SK-N-SH treated with all-trans-retinoic acid at 6 μM for 48 hours (cell line): ENCODE results near the gene CLEC16A.

Source experiments
- ATAC-seq: fragments of 200-7000 bp; cut with Tn5 transposase; 3 replicates; pipeline ENCODE4 v1.9.1; 2020; ENCODE audit warnings: mild to moderate bottlenecking, moderate library complexity
- ARNTL ChIP-seq: fragments of 450-650 bp; formaldehyde crosslinking; IDR thresholded peaks from 2 replicates; pipeline ENCODE4 v1.5.0; 2020; ENCODE audit warnings: low read depth, mild to moderate bottlenecking, moderate library complexity, borderline replicate concordance
- BACH2 ChIP-seq: fragments of 250-450 bp; sonication (Bioruptor Pico); IDR thresholded peaks from 2 replicates; pipeline ENCODE4 v1.9.0; 2021; ENCODE audit warnings: mild to moderate bottlenecking, borderline replicate concordance
- CSDC2 ChIP-seq: fragments of 250-450 bp; sonication (Bioruptor Pico); IDR thresholded peaks from 2 replicates; pipeline ENCODE4 v1.5.0; 2020; ENCODE audit warnings: mild to moderate bottlenecking, moderate library complexity
- CSRNP3 ChIP-seq: fragments of 250-450 bp; sonication (Bioruptor Pico); IDR thresholded peaks from 2 replicates; pipeline ENCODE4 v1.5.1; 2021; ENCODE audit warnings: mild to moderate bottlenecking, moderate library complexity
- ESRRG ChIP-seq: fragments of 250-450 bp; sonication (Bioruptor Pico); IDR thresholded peaks from 2 replicates; pipeline ENCODE4 v1.6.1; 2021; ENCODE audit warnings: mild to moderate bottlenecking
- GLIS3 ChIP-seq: fragments of 250-450 bp; sonication (Bioruptor Pico); IDR thresholded peaks from 2 replicates; pipeline ENCODE4 v1.5.0; 2020; ENCODE audit warnings: mild to moderate bottlenecking, moderate library complexity
- ISL1 ChIP-seq: fragments of 250-450 bp; sonication (Bioruptor Pico); IDR thresholded peaks from 2 replicates; pipeline ENCODE4 v2.1.2; 2022; ENCODE audit warnings: mild to moderate bottlenecking, moderate library complexity
- OSR1 ChIP-seq: fragments of 250-450 bp; sonication (Bioruptor Pico); IDR thresholded peaks from 2 replicates; pipeline ENCODE4 v1.8.0; 2022; ENCODE audit warnings: moderate library complexity, mild to moderate bottlenecking, inconsistent platforms
- PATZ1 ChIP-seq: fragments of 250-450 bp; sonication (Bioruptor Pico); IDR thresholded peaks from 2 replicates; pipeline ENCODE4 v1.8.0; 2020; ENCODE audit warnings: mild to moderate bottlenecking, moderate library complexity, borderline replicate concordance
- PPARA ChIP-seq: fragments of 250-450 bp; sonication (Bioruptor Pico); IDR thresholded peaks from 2 replicates; pipeline ENCODE4 v1.5.0; 2020; ENCODE audit warnings: mild to moderate bottlenecking, borderline replicate concordance
- RARB ChIP-seq: fragments of 250-450 bp; sonication (Bioruptor Pico); IDR thresholded peaks from 2 replicates; pipeline ENCODE4 v1.8.0; 2021; ENCODE audit warnings: mild to moderate bottlenecking, moderate library complexity
- TCF4 ChIP-seq: fragments of 250-450 bp; sonication (Bioruptor Pico); IDR thresholded peaks from 2 replicates; pipeline ENCODE4 v1.8.0; 2021; ENCODE audit warnings: mild to moderate bottlenecking, moderate library complexity, borderline replicate concordance
- TOX ChIP-seq: fragments of 250-450 bp; sonication (Bioruptor Pico); IDR thresholded peaks from 2 replicates; pipeline ENCODE4 v1.8.0; 2021; ENCODE audit warnings: mild to moderate bottlenecking, moderate library complexity, borderline replicate concordance
- ZC3H10 ChIP-seq: fragments of 250-450 bp; sonication (Bioruptor Pico); IDR thresholded peaks from 2 replicates; pipeline ENCODE4 v1.5.1; 2021; ENCODE audit warnings: mild to moderate bottlenecking, moderate library complexity
- ZFP3 ChIP-seq: fragments of 250-450 bp; sonication (Bioruptor Pico); IDR thresholded peaks from 2 replicates; pipeline ENCODE4 v1.5.0; 2020; ENCODE audit warnings: mild to moderate bottlenecking, moderate library complexity
- ZFP30 ChIP-seq: fragments of 450-650 bp; formaldehyde crosslinking; IDR thresholded peaks from 2 replicates; pipeline ENCODE4 v1.5.0; 2022; ENCODE audit warnings: mild to moderate bottlenecking, moderate library complexity
- ZNF565 ChIP-seq: fragments of 450-650 bp; formaldehyde crosslinking; conservative IDR thresholded peaks from 2 replicates; pipeline ENCODE4 v1.5.0; 2020; ENCODE audit warnings: low read depth, mild to moderate bottlenecking, moderate library complexity
- ZNF70 ChIP-seq: fragments of 450-650 bp; formaldehyde crosslinking; IDR thresholded peaks from 2 replicates; pipeline ENCODE4 v1.5.0; 2020; ENCODE audit warnings: mild to moderate bottlenecking, moderate library complexity
- ZNF8 ChIP-seq: fragments of 450-650 bp; formaldehyde crosslinking; IDR thresholded peaks from 2 replicates; pipeline ENCODE4 v1.5.0; 2020; ENCODE audit warnings: mild to moderate bottlenecking, moderate library complexity
- TF ChIP-seq, protein P1 (sequence below): fragments of 250-450 bp; sonication (Bioruptor Pico); IDR thresholded peaks from 2 replicates; pipeline ENCODE4 v1.8.0; 2021; ENCODE audit warnings: low read depth, mild to moderate bottlenecking, moderate library complexity, borderline replicate concordance
- TF ChIP-seq, protein P2 (sequence below): fragments of 250-450 bp; sonication (Bioruptor Pico); IDR thresholded peaks from 2 replicates; pipeline ENCODE4 v1.5.0; 2020; ENCODE audit warnings: mild to moderate bottlenecking, moderate library complexity
- TF ChIP-seq, protein P3 (sequence below): fragments of 250-450 bp; sonication (Bioruptor Pico); IDR thresholded peaks from 2 replicates; pipeline ENCODE4 v1.5.1; 2020; ENCODE audit warnings: low read depth, mild to moderate bottlenecking, moderate library complexity

CLEC16A gene

DNA sequence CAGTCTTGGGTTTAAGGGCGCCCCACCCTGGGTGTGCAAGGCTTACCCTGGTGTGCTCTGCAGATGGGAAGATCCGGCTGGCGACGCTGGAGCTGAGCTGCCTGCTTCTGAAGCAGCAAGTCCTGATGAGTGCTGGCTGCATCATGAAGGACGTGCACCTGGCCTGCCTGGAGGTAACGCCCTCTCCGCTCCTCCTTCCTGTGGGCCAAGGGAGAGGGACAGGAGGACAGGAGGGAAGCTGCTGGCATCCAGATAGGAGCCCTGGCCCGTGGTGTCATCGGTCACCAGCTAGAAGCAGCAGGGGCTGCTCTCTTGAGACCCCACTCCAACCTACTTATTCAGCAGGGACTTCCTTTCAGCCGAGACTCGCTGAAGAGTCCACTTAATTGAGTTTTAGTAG is 97.8 kb downstream of the CLEC16A start:
- TF ChIP-seq, protein P1, sequence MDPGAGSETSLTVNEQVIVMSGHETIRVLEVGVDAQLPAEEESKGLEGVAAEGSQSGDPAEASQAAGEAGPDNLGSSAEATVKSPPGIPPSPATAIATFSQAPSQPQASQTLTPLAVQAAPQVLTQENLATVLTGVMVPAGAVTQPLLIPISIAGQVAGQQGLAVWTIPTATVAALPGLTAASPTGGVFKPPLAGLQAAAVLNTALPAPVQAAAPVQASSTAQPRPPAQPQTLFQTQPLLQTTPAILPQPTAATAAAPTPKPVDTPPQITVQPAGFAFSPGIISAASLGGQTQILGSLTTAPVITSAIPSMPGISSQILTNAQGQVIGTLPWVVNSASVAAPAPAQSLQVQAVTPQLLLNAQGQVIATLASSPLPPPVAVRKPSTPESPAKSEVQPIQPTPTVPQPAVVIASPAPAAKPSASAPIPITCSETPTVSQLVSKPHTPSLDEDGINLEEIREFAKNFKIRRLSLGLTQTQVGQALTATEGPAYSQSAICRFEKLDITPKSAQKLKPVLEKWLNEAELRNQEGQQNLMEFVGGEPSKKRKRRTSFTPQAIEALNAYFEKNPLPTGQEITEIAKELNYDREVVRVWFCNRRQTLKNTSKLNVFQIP: no peak
- TF ChIP-seq ZFP30 (CRISPR knock-in tag): no peak
- no peak for TF ChIP-seq GLIS3 (CRISPR knock-in tag)
- no peak for TF ChIP-seq RARB (CRISPR knock-in tag)
- no peak for TF ChIP-seq TOX (CRISPR knock-in tag)
- ATAC-seq: no peak

DNA sequence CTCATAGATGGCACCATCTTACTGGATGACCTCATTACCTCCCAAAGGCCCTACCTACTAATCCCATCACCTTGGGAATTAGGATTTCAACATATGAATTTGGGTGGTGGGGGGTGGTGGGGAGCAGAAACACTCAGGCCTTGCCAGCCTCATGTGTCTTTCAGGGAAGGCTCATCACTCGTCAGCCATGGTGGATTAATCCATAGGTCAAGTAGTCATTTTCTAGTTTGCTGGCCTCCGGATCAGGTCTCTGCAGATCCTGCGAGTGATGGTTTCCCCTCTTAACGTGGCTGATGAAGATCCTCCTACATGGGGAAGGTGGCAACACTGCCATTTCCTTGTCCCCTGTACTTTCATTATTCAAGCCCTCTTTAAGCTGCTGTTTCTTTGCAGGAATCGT is 101.1 kb downstream of the CLEC16A start:
- no peak for ATAC-seq

GRCh38 chr16:11045846-11046245 is 101.5 kb downstream of the CLEC16A start:
- TF ChIP-seq, protein P2, sequence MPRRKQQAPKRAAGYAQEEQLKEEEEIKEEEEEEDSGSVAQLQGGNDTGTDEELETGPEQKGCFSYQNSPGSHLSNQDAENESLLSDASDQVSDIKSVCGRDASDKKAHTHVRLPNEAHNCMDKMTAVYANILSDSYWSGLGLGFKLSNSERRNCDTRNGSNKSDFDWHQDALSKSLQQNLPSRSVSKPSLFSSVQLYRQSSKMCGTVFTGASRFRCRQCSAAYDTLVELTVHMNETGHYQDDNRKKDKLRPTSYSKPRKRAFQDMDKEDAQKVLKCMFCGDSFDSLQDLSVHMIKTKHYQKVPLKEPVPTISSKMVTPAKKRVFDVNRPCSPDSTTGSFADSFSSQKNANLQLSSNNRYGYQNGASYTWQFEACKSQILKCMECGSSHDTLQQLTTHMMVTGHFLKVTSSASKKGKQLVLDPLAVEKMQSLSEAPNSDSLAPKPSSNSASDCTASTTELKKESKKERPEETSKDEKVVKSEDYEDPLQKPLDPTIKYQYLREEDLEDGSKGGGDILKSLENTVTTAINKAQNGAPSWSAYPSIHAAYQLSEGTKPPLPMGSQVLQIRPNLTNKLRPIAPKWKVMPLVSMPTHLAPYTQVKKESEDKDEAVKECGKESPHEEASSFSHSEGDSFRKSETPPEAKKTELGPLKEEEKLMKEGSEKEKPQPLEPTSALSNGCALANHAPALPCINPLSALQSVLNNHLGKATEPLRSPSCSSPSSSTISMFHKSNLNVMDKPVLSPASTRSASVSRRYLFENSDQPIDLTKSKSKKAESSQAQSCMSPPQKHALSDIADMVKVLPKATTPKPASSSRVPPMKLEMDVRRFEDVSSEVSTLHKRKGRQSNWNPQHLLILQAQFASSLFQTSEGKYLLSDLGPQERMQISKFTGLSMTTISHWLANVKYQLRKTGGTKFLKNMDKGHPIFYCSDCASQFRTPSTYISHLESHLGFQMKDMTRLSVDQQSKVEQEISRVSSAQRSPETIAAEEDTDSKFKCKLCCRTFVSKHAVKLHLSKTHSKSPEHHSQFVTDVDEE: no peak
- TF ChIP-seq ZNF565 (CRISPR knock-in tag) (no peak), ZFP30 (CRISPR knock-in tag) (no peak), OSR1 (CRISPR knock-in tag) (no peak)
- ATAC-seq: no peak

More for the DNA sequence above, 101.1 kb downstream of the CLEC16A start:
- TF ChIP-seq ZC3H10 (CRISPR knock-in tag) (no peak), CSRNP3 (CRISPR knock-in tag) (no peak), ZNF70 (CRISPR knock-in tag) (no peak), ISL1 (CRISPR knock-in tag) (no peak), ZNF565 (CRISPR knock-in tag) (no peak), PATZ1 (CRISPR knock-in tag) (no peak), TOX (CRISPR knock-in tag) (no peak), ZFP30 (CRISPR knock-in tag) (no peak), TCF4 (CRISPR knock-in tag) (no peak), BACH2 (CRISPR knock-in tag) (no peak), CSDC2 (CRISPR knock-in tag) (no peak), PPARA (CRISPR knock-in tag) (no peak), ZNF8 (CRISPR knock-in tag) (no peak), OSR1 (CRISPR knock-in tag) (no peak), ZFP3 (CRISPR knock-in tag) (no peak), ESRRG (CRISPR knock-in tag) (no peak), RARB (CRISPR knock-in tag) (no peak), ARNTL (CRISPR knock-in tag) (no peak)
- TF ChIP-seq, protein P3, sequence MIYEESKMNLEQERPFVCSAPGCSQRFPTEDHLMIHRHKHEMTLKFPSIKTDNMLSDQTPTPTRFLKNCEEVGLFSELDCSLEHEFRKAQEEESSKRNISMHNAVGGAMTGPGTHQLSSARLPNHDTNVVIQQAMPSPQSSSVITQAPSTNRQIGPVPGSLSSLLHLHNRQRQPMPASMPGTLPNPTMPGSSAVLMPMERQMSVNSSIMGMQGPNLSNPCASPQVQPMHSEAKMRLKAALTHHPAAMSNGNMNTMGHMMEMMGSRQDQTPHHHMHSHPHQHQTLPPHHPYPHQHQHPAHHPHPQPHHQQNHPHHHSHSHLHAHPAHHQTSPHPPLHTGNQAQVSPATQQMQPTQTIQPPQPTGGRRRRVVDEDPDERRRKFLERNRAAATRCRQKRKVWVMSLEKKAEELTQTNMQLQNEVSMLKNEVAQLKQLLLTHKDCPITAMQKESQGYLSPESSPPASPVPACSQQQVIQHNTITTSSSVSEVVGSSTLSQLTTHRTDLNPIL (CRISPR knock-in tag): no peak
- TF ChIP-seq, protein P2: no peak
